IMR-90 (cell line): Measurements from ENCODE around the gene MLX.

Experiments used
- BHLHE40 ChIP-seq: fragments of 150-350 bp; IDR thresholded peaks from 2 replicates; pipeline ENCODE4 v1.6.1; 2016; ENCODE audit warnings: mild to moderate bottlenecking, low read depth, low read length
- CEBPB ChIP-seq: IDR thresholded peaks from 2 replicates; pipeline ENCODE4 v1.6.1; 2012; ENCODE audit warnings: low read depth, low read length, improper control_type of control experiment
- CHD1 ChIP-seq: IDR thresholded peaks from 2 replicates; pipeline ENCODE4 v1.6.1; 2012; ENCODE audit warnings: low read depth, low read length, improper control_type of control experiment
- FOS ChIP-seq: fragments of 150-350 bp; IDR thresholded peaks from 2 replicates; pipeline ENCODE4 v1.6.1; 2016; ENCODE audit warnings: low read depth, low read length
- MAZ ChIP-seq: IDR thresholded peaks from 2 replicates; pipeline ENCODE4 v1.6.1; 2012; ENCODE audit warnings: low read depth, mild to moderate bottlenecking, low read length, improper control_type of control experiment, moderate library complexity, borderline replicate concordance
- MXI1 ChIP-seq: IDR thresholded peaks from 2 replicates; pipeline ENCODE4 v1.6.1; 2012; ENCODE audit warnings: low read depth, mild to moderate bottlenecking, low read length, moderate library complexity, borderline replicate concordance
- POLR2A ChIP-seq: IDR thresholded peaks from 2 replicates; pipeline ENCODE4 v1.6.1; 2012; ENCODE audit warnings: mild to moderate bottlenecking, low read depth, low read length
- RAD21 ChIP-seq: IDR thresholded peaks from 2 replicates; pipeline ENCODE4 v1.6.1; 2012; ENCODE audit warnings: low read length, improper control_type of control experiment
- RFX5 ChIP-seq: IDR thresholded peaks from 2 replicates; pipeline ENCODE4 v1.8.0; 2012; ENCODE audit warnings: low read depth, mild to moderate bottlenecking, low read length, moderate library complexity
- SMC3 ChIP-seq: fragments of 150-350 bp; IDR thresholded peaks from 2 replicates; pipeline ENCODE4 v1.6.1; 2016; ENCODE audit warnings: low read depth, mild to moderate bottlenecking, antibody characterized with exemption, low read length, moderate library complexity
- TF ChIP-seq, protein P1 (sequence below): conservative IDR thresholded peaks from 2 replicates; pipeline ENCODE4 v1.5.1; 2012; ENCODE audit warnings: mild to moderate bottlenecking, low read depth, low read length, improper control_type of control experiment

DNA sequence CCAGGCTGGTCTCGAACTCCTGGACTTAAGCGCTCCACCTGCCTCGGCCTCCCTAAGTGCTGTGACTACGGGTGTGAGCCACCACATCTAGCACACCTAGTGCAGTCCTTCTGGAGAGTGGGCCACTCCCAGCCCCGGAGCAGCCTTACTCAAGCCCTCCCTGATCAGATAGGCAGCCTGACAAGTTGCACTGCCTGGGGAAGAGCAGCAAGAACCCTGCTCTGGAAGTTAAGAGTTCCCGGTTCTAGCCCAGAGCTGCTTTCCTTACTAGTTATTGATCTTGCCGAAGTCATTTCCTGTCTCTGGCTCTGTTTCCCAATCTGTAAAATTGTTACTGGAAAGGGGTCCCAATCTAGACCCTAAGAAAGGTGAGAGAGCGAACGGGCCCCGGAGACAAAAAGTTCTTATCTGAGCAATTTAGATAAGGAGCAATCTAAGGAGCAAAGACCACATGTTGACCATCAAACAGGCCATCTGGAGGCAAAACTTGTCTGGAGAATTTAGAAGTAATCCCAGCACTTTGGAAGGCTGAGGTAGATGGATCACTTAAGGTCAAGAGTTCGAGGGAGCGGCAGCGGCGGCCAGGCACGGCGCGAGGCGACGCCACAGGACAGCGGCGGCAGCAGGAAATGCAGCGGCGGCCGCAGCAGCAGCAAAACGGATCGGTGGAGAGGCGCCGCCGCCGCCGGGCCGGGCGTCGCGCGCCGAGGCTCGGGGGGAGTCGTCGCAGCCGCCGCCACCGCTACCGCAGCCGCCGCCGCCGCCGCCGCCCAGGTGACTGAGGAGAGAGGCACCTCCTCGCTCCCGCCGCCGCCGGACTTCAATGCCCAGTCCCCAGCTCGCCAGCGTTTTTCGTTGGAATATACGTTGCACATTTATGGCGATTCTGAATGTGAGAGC, 35.2 kb upstream of the MLX start:
- TF ChIP-seq, protein P1, sequence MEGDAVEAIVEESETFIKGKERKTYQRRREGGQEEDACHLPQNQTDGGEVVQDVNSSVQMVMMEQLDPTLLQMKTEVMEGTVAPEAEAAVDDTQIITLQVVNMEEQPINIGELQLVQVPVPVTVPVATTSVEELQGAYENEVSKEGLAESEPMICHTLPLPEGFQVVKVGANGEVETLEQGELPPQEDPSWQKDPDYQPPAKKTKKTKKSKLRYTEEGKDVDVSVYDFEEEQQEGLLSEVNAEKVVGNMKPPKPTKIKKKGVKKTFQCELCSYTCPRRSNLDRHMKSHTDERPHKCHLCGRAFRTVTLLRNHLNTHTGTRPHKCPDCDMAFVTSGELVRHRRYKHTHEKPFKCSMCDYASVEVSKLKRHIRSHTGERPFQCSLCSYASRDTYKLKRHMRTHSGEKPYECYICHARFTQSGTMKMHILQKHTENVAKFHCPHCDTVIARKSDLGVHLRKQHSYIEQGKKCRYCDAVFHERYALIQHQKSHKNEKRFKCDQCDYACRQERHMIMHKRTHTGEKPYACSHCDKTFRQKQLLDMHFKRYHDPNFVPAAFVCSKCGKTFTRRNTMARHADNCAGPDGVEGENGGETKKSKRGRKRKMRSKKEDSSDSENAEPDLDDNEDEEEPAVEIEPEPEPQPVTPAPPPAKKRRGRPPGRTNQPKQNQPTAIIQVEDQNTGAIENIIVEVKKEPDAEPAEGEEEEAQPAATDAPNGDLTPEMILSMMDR = peak; percentile 39
- no peak for TF ChIP-seq SMC3
- TF ChIP-seq BHLHE40 = no peak
- no peak for TF ChIP-seq MAZ
- TF ChIP-seq MXI1 = no peak
- TF ChIP-seq POLR2A = no peak
- TF ChIP-seq CEBPB = no peak
- TF ChIP-seq FOS = no peak
- peak; percentile 41 for TF ChIP-seq RAD21
- TF ChIP-seq RFX5 = no peak
- no peak for TF ChIP-seq CHD1
